Erythroblast (primary cell): ENCODE results near the gene ERN1.

Experiments used
- GATA1 ChIP-seq: IDR thresholded peaks from 2 replicates; pipeline ENCODE4 v1.6.1; 2011; ENCODE audit warnings: low read depth, mild to moderate bottlenecking, control low read depth, low read length, moderate library complexity
- POLR2A ChIP-seq: IDR thresholded peaks from 2 replicates; pipeline ENCODE4 v1.6.1; 2011; ENCODE audit warnings: mild to moderate bottlenecking, low read length

GRCh38 chr17:64139542-64139941 is 9.6 kb upstream of the ERN1 start:
- TF ChIP-seq POLR2A (no peak), GATA1 (no peak)
